HL-60/S4 treated with retinoic acid at 250 ng/mL for 4 days and 3 days (cell line): ENCODE measurements around the gene IL33.

Source experiments
- in situ Hi-C: fragments of 300-500 bp; cut with MboI; formaldehyde crosslinking; loops from 2 replicates; pipeline ENCODE4 v1.7.0; 2022; ENCODE audit warnings: low sequenced_read_pairs

The IL33 gene

GRCh38 chr9:6216002-6216401 is 395 bp downstream of the IL33 start:
- in situ Hi-C loops = no loop called here

GRCh38 chr9:6216951-6217350 is 1.3 kb downstream of the IL33 start:
- in situ Hi-C loops = no loop called here

- in situ Hi-C loops = no loop called here
These were observed 2.5 kb downstream of the IL33 start for GRCh38 chr9:6218099-6218502.

GRCh38 chr9:6219040-6219439 is 3.4 kb downstream of the IL33 start:
- in situ Hi-C loops = no loop called here

GRCh38 chr9:6219981-6220380 is 4.4 kb downstream of the IL33 start:
- in situ Hi-C loops = no loop called here

- in situ Hi-C loops = no loop called here
These were observed 9.0 kb downstream of the IL33 start for GRCh38 chr9:6224393-6225154.

- in situ Hi-C loops = no loop called here
These were observed 11.1 kb downstream of the IL33 start for GRCh38 chr9:6226696-6227095.

- in situ Hi-C loops = no loop called here
These were observed 13.6 kb downstream of the IL33 start for GRCh38 chr9:6229186-6229585.

- in situ Hi-C loops = no loop called here
These were observed 14.0 kb downstream of the IL33 start for GRCh38 chr9:6229619-6230018.

GRCh38 chr9:6230037-6230780 is 14.6 kb downstream of the IL33 start:
- in situ Hi-C loops = no loop called here

- in situ Hi-C loops = no loop called here
These were observed 16.8 kb downstream of the IL33 start for GRCh38 chr9:6232336-6232945.

GRCh38 chr9:6234014-6234413 is 18.4 kb downstream of the IL33 start:
- in situ Hi-C loops = no loop called here

- in situ Hi-C loops = no loop called here
These were observed 21.7 kb downstream of the IL33 start for GRCh38 chr9:6237267-6237666.

GRCh38 chr9:6239048-6239461 is 23.4 kb downstream of the IL33 start:
- in situ Hi-C loops = no loop called here

GRCh38 chr9:6239694-6240093 is 24.1 kb downstream of the IL33 start:
- in situ Hi-C loops = no loop called here

GRCh38 chr9:6243746-6244145 is 28.1 kb downstream of the IL33 start:
- in situ Hi-C loops = no loop called here

GRCh38 chr9:6247266-6247665 is 31.7 kb downstream of the IL33 start:
- in situ Hi-C loops = no loop called here

- in situ Hi-C loops = no loop called here
These were observed 53.3 kb downstream of the IL33 start for GRCh38 chr9:6268826-6269397.

- in situ Hi-C loops = no loop called here
These were observed 55.3 kb downstream of the IL33 start for GRCh38 chr9:6270896-6271295.

- in situ Hi-C loops = no loop called here
These were observed 56.1 kb downstream of the IL33 start for GRCh38 chr9:6271508-6272228.

- in situ Hi-C loops = no loop called here
These were observed 56.6 kb downstream of the IL33 start for GRCh38 chr9:6272229-6272598.
